Liver (tissue), 3 donors: Measurements from ENCODE around the gene ADAD1.

Source experiments
- EGR1 ChIP-seq, 2 donors: IDR thresholded peaks; 2 replicates each; pipeline ENCODE4 v1.6.1; 2016 to 2018; ENCODE audit warnings: antibody characterized with exemption in 2 of 2, low read depth in 2 of 2
- HNF4A ChIP-seq, 2 donors: conservative IDR thresholded peaks; 2 replicates each; pipeline ENCODE4 v1.6.1; 2016; ENCODE audit warnings: antibody characterized with exemption in 2 of 2, mild to moderate bottlenecking in 2 of 2
- HNF4G ChIP-seq: IDR thresholded peaks from 2 replicates; pipeline ENCODE4 v1.6.1; 2016; ENCODE audit warnings: antibody characterized with exemption
- RAD21 ChIP-seq, 2 donors: IDR thresholded peaks; 2 replicates each; pipeline ENCODE4 v1.6.1; 2016; ENCODE audit warnings: antibody characterized with exemption in 2 of 2, mild to moderate bottlenecking in 2 of 2
- SP1 ChIP-seq: IDR thresholded peaks from 2 replicates; pipeline ENCODE4 v1.6.1; 2018; ENCODE audit warnings: antibody characterized with exemption, mild to moderate bottlenecking
- TAF1 ChIP-seq: conservative IDR thresholded peaks from 2 replicates; pipeline ENCODE4 v1.6.1; 2016; ENCODE audit warnings: antibody characterized with exemption, mild to moderate bottlenecking
- TF ChIP-seq, protein P1 (sequence below): fragments of 150-350 bp; IDR thresholded peaks from 2 replicates; pipeline ENCODE4 v1.5.1; 2017; ENCODE audit warnings: improper control_type of control experiment, low read depth, low read length; ENCODE audit not compliant: missing input control
- TF ChIP-seq, protein P2 (sequence below): IDR thresholded peaks from 2 replicates; pipeline ENCODE4 v1.6.1; 2016; ENCODE audit warnings: antibody characterized with exemption, mild to moderate bottlenecking
- TF ChIP-seq, protein P3 (sequence below): IDR thresholded peaks from 2 replicates; pipeline ENCODE4 v1.6.1; 2016; ENCODE audit warnings: antibody characterized with exemption
- TF ChIP-seq, protein P4 (sequence below): IDR thresholded peaks from 2 replicates; pipeline ENCODE4 v1.6.1; 2016; ENCODE audit warnings: antibody characterized with exemption
- TF ChIP-seq, protein P5 (sequence below): IDR thresholded peaks from 2 replicates; pipeline ENCODE4 v1.6.1; 2016; ENCODE audit warnings: antibody characterized with exemption
- donor health status: healthy.
- donor health status: healthy.

DNA sequence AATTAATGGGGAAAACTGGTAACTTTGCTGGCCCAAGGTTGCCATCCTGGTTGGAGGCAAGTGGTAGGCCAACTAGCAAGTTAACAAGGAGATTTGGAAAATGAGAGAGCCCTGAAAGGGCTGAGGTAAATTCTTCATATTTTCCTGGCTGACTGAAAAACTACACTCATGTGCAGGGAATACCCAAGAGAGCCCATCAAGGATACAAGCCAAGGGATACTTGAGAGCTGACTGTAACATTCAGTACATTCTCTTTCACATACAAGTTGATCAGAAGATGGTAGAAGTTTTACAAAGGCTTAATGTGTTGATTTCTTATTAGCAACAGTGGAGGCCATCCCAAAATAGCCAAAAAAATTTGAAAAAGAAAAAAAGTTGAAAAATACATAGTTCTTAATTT lies 44.4 kb downstream of the ADAD1 start:
- TF ChIP-seq, protein P1, sequence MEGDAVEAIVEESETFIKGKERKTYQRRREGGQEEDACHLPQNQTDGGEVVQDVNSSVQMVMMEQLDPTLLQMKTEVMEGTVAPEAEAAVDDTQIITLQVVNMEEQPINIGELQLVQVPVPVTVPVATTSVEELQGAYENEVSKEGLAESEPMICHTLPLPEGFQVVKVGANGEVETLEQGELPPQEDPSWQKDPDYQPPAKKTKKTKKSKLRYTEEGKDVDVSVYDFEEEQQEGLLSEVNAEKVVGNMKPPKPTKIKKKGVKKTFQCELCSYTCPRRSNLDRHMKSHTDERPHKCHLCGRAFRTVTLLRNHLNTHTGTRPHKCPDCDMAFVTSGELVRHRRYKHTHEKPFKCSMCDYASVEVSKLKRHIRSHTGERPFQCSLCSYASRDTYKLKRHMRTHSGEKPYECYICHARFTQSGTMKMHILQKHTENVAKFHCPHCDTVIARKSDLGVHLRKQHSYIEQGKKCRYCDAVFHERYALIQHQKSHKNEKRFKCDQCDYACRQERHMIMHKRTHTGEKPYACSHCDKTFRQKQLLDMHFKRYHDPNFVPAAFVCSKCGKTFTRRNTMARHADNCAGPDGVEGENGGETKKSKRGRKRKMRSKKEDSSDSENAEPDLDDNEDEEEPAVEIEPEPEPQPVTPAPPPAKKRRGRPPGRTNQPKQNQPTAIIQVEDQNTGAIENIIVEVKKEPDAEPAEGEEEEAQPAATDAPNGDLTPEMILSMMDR: no peak
- TF ChIP-seq TAF1 (no peak), HNF4A (conservative IDR thresholded peaks at IDR 0.05) (no peak), EGR1 (IDR thresholded peaks at IDR 0.05; ENCODE audit: low read depth in 2 of 2) (no peak), SP1 (no peak), RAD21 (IDR thresholded peaks at IDR 0.05) (no peak), HNF4G (no peak)
- TF ChIP-seq, protein P2, sequence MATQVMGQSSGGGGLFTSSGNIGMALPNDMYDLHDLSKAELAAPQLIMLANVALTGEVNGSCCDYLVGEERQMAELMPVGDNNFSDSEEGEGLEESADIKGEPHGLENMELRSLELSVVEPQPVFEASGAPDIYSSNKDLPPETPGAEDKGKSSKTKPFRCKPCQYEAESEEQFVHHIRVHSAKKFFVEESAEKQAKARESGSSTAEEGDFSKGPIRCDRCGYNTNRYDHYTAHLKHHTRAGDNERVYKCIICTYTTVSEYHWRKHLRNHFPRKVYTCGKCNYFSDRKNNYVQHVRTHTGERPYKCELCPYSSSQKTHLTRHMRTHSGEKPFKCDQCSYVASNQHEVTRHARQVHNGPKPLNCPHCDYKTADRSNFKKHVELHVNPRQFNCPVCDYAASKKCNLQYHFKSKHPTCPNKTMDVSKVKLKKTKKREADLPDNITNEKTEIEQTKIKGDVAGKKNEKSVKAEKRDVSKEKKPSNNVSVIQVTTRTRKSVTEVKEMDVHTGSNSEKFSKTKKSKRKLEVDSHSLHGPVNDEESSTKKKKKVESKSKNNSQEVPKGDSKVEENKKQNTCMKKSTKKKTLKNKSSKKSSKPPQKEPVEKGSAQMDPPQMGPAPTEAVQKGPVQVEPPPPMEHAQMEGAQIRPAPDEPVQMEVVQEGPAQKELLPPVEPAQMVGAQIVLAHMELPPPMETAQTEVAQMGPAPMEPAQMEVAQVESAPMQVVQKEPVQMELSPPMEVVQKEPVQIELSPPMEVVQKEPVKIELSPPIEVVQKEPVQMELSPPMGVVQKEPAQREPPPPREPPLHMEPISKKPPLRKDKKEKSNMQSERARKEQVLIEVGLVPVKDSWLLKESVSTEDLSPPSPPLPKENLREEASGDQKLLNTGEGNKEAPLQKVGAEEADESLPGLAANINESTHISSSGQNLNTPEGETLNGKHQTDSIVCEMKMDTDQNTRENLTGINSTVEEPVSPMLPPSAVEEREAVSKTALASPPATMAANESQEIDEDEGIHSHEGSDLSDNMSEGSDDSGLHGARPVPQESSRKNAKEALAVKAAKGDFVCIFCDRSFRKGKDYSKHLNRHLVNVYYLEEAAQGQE: no peak
- TF ChIP-seq, protein P3, sequence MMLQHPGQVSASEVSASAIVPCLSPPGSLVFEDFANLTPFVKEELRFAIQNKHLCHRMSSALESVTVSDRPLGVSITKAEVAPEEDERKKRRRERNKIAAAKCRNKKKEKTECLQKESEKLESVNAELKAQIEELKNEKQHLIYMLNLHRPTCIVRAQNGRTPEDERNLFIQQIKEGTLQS: no peak
- TF ChIP-seq, protein P4, sequence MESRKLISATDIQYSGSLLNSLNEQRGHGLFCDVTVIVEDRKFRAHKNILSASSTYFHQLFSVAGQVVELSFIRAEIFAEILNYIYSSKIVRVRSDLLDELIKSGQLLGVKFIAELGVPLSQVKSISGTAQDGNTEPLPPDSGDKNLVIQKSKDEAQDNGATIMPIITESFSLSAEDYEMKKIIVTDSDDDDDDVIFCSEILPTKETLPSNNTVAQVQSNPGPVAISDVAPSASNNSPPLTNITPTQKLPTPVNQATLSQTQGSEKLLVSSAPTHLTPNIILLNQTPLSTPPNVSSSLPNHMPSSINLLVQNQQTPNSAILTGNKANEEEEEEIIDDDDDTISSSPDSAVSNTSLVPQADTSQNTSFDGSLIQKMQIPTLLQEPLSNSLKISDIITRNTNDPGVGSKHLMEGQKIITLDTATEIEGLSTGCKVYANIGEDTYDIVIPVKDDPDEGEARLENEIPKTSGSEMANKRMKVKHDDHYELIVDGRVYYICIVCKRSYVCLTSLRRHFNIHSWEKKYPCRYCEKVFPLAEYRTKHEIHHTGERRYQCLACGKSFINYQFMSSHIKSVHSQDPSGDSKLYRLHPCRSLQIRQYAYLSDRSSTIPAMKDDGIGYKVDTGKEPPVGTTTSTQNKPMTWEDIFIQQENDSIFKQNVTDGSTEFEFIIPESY: no peak
- TF ChIP-seq, protein P5, sequence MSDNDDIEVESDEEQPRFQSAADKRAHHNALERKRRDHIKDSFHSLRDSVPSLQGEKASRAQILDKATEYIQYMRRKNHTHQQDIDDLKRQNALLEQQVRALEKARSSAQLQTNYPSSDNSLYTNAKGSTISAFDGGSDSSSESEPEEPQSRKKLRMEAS: no peak
